ENCODE results near the gene NAT9.

The NAT9 gene

GRCh38 chr17:74778960-74779359 is 2.8 kb upstream of the NAT9 start:
- DNase-seq = no peak

GRCh38 chr17:74777901-74778515 is 1.9 kb upstream of the NAT9 start:
- no peak for DNase-seq

- no peak for DNase-seq
Observed at GRCh38 chr17:74776990-74777389, 845 bp upstream of the NAT9 start.

- DNase-seq = no peak
Observed at GRCh38 chr17:74775409-74776043, 619 bp downstream of the NAT9 start.

- no peak for DNase-seq
Observed at GRCh38 chr17:74773871-74774286, 2.3 kb downstream of the NAT9 start.

GRCh38 chr17:74773414-74773813 is 2.7 kb downstream of the NAT9 start:
- DNase-seq = no peak

GRCh38 chr17:74772053-74772452 is 4.1 kb downstream of the NAT9 start:
- DNase-seq = no peak

GRCh38 chr17:74771319-74771914 is 4.7 kb downstream of the NAT9 start:
- no peak for DNase-seq

- DNase-seq = peak; percentile 63
Observed at GRCh38 chr17:74770498-74771318, 5.4 kb downstream of the NAT9 start.

- DNase-seq = no peak
Observed at GRCh38 chr17:74769856-74770497, 6.2 kb downstream of the NAT9 start.

GRCh38 chr17:74769266-74769855 is 6.8 kb downstream of the NAT9 start:
- no peak for DNase-seq

- no peak for DNase-seq
Observed at GRCh38 chr17:74768763-74769114, 7.4 kb downstream of the NAT9 start.

- DNase-seq = peak; percentile 50
Observed at GRCh38 chr17:74768069-74768762, 7.9 kb downstream of the NAT9 start.

- peak; percentile 94 for DNase-seq
Observed at GRCh38 chr17:74767111-74767516, 9.0 kb downstream of the NAT9 start.

GRCh38 chr17:74766413-74766812 is 9.7 kb downstream of the NAT9 start:
- no peak for DNase-seq

GRCh38 chr17:74764751-74765286 is 11.3 kb downstream of the NAT9 start:
- DNase-seq = no peak

GRCh38 chr17:74763565-74764387 is 12.4 kb downstream of the NAT9 start:
- peak; percentile 66 for DNase-seq

- no peak for DNase-seq
Observed at GRCh38 chr17:74761931-74762330, 14.2 kb downstream of the NAT9 start.

- no peak for DNase-seq
Observed at GRCh38 chr17:74761419-74761818, 14.7 kb downstream of the NAT9 start.

GRCh38 chr17:74760404-74761105 is 15.6 kb downstream of the NAT9 start:
- DNase-seq = peak; percentile 39
